GDM1 (cell line): ENCODE results near the gene RASGEF1B.

Experiments used
- DNase-seq: peaks from one replicate; lab custom pipeline; 2025; lab: John Stamatoyannopoulos, UW

Gene RASGEF1B

GRCh38 chr4:81471588-81472280 is at the start of gene RASGEF1B:
TSS of gene RASGEF1B (minus strand) at chr4:81471907. CDS start at chr4:81459508, 12,399 bp downstream.
- DNase-seq, result peak; percentile 89

GRCh38 chr4:81519856-81520255 is 48.1 kb upstream of the RASGEF1B start:
- no peak for DNase-seq

GRCh38 chr4:81519427-81519773 is 47.7 kb upstream of the RASGEF1B start:
- DNase-seq, result no peak

- no peak for DNase-seq
Measured at GRCh38 chr4:81518762-81519426, 47.2 kb upstream of the RASGEF1B start.

DNA sequence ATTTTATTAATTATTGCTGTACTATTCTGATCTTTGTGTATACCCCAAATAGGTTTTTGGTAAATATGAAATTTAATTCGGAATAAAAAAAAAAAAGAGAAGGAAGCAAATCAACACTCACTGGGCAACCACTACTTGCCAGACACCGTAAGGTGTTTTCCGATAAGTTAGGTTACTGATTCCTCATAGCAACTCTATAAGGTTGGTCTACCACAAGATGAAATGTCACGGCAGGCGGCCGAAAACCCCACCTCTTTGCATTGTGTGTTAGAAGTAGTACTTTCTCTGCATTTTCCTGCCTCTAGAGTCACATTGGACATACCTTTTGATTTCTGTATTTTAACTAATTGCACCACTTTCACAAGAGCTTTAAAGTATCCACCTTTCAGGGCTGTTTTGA is 44.5 kb upstream of the RASGEF1B start:
- DNase-seq, result no peak

DNA sequence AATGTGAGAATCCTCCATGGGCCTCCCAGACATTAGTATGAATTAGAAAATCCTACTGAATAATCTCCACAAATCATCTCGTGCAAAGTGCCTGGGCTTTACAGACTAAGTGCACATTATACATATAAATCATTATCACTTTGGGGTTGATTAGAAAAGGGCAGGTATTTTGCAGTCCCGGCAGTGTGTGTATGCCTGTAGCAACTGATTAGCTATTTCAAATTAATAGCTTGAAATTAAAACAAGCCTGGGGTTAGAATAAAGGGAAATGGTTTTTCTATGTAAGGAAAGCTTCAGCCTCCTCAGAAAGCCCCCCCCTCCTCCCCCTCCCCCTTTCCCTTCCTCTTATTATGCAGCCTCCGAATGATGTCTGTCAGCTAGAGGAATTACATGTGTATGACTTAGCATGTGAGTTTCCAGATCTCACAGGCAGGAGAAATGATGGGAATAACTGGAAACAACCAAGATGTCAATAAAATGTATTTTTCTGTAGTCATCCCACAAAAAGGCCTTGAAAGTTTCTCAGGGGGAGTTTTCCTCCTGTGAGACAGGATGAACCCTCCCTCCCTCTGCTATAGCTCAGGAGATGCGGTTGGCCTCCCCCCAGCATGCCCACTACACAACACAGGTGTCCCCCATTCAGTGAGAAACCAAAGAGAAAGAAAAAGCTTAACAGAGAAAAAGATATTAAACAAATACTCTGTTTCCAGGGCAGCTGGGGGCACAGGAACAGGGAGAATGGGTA is 41.2 kb upstream of the RASGEF1B start:
- no peak for DNase-seq

- no peak for DNase-seq
Measured at GRCh38 chr4:81512001-81512756, 40.5 kb upstream of the RASGEF1B start.

DNA sequence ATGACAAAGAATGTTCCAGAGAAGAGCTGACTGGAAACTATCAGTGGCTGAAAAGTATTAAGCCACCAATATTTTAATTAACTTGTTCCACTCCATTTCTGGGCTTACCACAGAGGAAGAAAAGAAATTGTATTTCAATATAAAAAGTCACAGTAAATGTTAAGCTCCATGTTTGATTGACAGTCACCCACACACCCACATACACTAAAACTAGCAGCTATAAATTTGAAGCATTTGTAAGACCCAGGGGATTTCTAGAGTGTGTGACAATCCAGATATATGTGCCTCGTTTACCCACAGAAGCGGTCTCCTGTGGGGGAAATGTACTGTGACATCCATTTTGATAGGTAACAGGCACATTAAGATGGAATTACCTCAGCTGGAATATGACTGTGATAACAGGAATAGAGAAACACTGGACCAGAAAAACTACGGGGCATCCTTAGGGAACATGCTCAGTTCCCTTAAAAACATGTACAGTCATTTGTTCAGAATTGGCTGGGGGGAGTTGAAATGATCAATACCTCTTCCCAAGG is 39.0 kb upstream of the RASGEF1B start:
- DNase-seq, result no peak

GRCh38 chr4:81509822-81510221 is 38.1 kb upstream of the RASGEF1B start:
- DNase-seq, result no peak

GRCh38 chr4:81509191-81509590 is 37.5 kb upstream of the RASGEF1B start:
- DNase-seq, result no peak

DNA sequence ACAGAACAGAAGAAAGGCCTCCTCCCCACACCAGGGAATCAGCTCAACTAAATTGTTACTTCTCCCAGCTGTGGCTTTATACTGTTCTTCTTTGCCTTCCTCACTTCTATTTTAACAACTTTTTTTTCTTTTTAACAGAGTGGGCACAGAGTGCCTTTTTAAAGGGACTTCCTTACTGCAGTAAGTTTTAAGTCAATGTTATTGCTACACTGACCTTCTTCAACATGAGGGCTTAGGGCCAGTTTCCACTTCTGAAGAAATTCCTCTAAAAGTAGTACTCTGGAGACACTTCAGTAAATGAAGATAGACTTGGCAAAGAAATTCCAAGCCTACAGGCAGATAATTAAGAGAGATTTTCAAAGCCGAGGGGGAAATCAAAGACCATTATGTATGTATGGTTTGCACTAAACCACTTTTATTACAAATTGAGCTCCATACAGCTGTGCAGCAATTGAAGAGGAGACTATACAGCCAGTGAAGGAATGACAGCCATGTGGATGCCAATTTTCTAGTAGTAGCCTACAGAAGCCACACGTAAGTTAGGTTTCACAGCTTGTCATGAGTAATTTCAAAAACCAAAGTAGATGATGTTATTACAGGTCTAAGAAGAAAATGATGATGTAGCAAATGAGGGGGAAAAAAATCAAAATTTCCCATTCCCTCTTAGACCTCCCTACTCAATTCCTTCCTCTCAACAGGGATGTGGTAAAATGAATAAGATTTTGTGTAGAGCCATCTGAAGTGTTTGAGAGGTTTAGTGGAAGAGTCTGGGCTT is 36.9 kb upstream of the RASGEF1B start:
- no peak for DNase-seq

DNA sequence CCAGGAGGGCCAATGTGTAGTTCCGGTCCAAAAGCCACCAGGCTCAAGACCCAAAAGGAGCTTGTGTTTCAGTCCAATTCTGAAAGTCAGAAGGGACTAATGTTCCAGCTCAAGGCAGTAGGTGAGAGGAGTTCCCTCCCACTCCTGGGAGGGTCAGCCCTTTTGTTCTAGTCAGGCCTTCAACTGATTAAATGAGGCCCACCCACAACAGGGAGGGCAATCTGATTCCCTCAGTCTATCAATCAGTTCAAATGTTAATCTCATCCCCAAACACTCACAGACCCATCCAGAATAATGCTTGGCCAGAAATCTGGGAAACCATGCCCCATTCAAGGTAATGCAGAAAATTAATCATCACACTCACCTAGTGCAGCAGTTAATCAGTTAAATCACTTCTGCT is 35.8 kb upstream of the RASGEF1B start:
- no peak for DNase-seq

DNA sequence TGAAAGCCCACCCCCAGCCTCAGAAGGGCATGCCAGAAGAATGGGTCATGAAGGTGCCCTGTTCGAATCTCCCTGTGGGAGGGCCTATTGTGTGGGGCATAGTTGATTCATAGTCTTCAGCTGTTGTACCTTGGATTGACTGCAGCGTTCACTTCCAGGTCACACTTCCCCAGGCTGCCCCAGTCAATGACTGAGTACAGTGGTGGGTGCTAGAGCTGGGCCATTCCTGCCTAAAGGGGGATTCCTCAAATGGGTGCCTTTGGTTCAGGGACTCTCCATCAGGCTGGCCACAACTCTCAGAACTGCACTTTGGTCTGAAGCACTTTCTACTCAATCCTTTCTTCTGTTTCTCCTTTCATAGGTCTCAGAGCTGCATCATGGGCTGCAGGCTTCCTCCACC is 35.0 kb upstream of the RASGEF1B start:
- no peak for DNase-seq

GRCh38 chr4:81505726-81506125 is 34.0 kb upstream of the RASGEF1B start:
- DNase-seq, result no peak

- DNase-seq, result peak; percentile 86
Measured at GRCh38 chr4:81505004-81505598, 33.4 kb upstream of the RASGEF1B start.

DNA sequence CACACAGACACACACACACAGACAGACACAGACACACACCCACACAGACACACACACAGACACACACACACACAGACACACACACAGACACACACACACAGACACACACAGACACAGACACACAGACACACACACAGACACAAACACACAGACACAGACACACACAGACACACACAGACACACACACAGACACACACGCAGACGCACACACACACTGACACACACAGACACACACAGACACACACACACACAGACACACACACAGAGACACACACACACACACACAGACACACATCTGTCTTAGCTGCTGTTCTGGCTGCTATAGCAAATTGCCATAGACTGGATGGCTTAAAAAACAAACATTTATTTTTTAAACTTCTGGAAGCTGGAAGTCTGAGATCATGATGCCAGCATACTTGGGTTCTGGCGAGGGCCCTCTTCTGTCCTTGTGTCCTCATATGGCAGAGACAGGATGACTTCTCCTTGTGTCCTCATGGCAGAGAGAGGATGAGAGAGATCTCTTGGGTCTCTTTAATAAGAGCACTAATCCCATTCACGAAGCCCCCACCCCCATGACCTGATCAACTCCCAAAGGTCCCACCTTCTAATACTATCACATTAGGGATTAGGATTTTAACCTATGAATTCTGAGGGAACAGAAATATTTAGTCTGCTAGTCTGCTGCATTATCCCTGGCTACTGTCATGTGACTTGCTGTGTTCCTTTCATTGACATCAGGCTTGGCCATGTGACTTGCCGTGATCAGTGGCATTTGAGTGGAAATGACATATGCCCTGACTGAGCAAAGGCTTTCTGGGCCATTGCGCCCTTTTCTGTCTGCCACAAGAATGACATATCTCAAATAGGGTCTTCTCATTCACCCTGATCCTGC is 32.7 kb upstream of the RASGEF1B start:
- peak; percentile 50 for DNase-seq

DNA sequence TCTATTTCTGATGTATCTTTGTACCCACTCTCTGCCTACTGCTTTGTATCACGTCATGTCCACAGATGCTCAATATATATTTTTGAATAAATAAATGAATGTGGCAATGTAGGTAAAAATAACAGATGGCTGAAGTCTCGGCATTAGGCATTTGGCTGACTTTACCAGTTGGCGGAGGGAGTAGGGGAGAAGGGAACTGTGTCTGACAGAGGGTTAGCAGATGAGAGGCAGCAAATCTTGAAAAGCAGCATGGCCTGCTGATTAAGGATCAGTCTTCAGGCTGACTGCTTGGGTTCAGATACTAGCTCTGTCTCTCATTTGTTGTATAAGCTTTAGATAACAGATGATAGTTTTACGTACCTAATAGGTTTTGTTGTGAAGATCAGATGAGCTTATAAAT is 31.9 kb upstream of the RASGEF1B start:
- no peak for DNase-seq

- no peak for DNase-seq
Measured at GRCh38 chr4:81502564-81502963, 30.9 kb upstream of the RASGEF1B start.

GRCh38 chr4:81499840-81500239 is 28.1 kb upstream of the RASGEF1B start:
- DNase-seq, result no peak

- no peak for DNase-seq
Measured at GRCh38 chr4:81498551-81499099, 26.9 kb upstream of the RASGEF1B start.
